Measurements from ENCODE around the gene FBN1. TPM values are rescaled to one million over a fixed set of nuclear protein-coding genes. Genes with fewer than 3 reads are reported as not detected.

Gene FBN1
- total and polyA plus RNA-seq, 2 experiments from 2014 or later, result 1.9 to 3.8 TPM

- no peak overlapping the region for H3K4me2 ChIP-seq
- Mint-ChIP-seq H3K4me1 (no peaks in the 10 kb centered on the region), H3K27ac (no peak overlapping the region), H3K36me3 (ENCODE audit: low read depth) (no peaks in the 10 kb centered on the region), H3K9me3 (no peaks in the 10 kb centered on the region), H3K4me3 (no peak overlapping the region), H3K27me3 (ENCODE audit: insufficient read depth, low read depth, poor library complexity) (no peaks in the 10 kb centered on the region)
- H3K79me2 ChIP-seq (replicated peaks; ENCODE audit: insufficient read depth), result no peaks in the 10 kb centered on the region
- H4K20me1 ChIP-seq (replicated peaks; ENCODE audit: insufficient read depth), result no peaks in the 10 kb centered on the region
- no peak for TF ChIP-seq EZH2 (IDR thresholded peaks at IDR 0.05; ENCODE audit: low read depth, unreplicated experiment)
- no peak for TF ChIP-seq ETS1 (IDR thresholded peaks at IDR 0.05)
- TF ChIP-seq NANOG (IDR thresholded peaks at IDR 0.05; ENCODE audit: borderline replicate concordance), result no peak
- no peak for TF ChIP-seq POLR2AphosphoS5 (IDR thresholded peaks at IDR 0.05; ENCODE audit: low read depth)
- TF ChIP-seq ZNF331 (CRISPR knock-in tag; IDR thresholded peaks at IDR 0.05; ENCODE audit: low read depth), result no peak
- TF ChIP-seq STAT1 (IDR thresholded peaks at IDR 0.05; ENCODE audit: unreplicated experiment), result no peak
- no peak for TF ChIP-seq ZNF114 (CRISPR knock-in tag; IDR thresholded peaks at IDR 0.05)
- no peak for TF ChIP-seq CTCF (conservative IDR thresholded peaks at IDR 0.05; ENCODE audit: low read depth in 2 of 2)
- no peak for TF ChIP-seq ZNF462 (CRISPR knock-in tag; IDR thresholded peaks at IDR 0.05)
- no peak for TF ChIP-seq EZH2phosphoT487 (IDR thresholded peaks at IDR 0.05; ENCODE audit: unreplicated experiment)
- no peak for TF ChIP-seq CREB1 (CRISPR knock-in tag; IDR thresholded peaks at IDR 0.05; ENCODE audit: low read depth)
- TF ChIP-seq REST (IDR thresholded peaks at IDR 0.05; ENCODE audit: unreplicated experiment), result no peak
- TF ChIP-seq JUNB (IDR thresholded peaks at IDR 0.05; ENCODE audit: unreplicated experiment), result no peak
- H3K4me3 ChIP-seq, result no peak overlapping the region
- H3K27me3 ChIP-seq (ENCODE audit: insufficient read depth), result no peaks in the 10 kb centered on the region
- no peaks in the 10 kb centered on the region for H3F3A ChIP-seq (replicated peaks; ENCODE audit: low read depth)
- H2AFZ ChIP-seq, result no peak overlapping the region
- H3K9me2 ChIP-seq (ENCODE audit: insufficient read depth), result no peaks in the 10 kb centered on the region
- H3K4me1 ChIP-seq (ENCODE audit: insufficient read depth), result no peaks in the 10 kb centered on the region
- no peak for DNase-seq (ENCODE audit: low spot score)
- H3K36me3 ChIP-seq (ENCODE audit: insufficient read depth), result no peaks in the 10 kb centered on the region
- ATAC-seq, result no peak
- H3K27ac ChIP-seq (ENCODE audit: low read depth), result no peak overlapping the region
Measured at GRCh38 chr15:48533982-48534381, 111.5 kb downstream of the FBN1 start.
